Right cardiac atrium (tissue), 5 donors: ENCODE measurements around the gene DNAJA1. TPM values are rescaled to one million over a fixed set of nuclear protein-coding genes. Genes with fewer than 3 reads are reported as not detected.
A peak's percentile ranks its signal among the peaks of the same experiment; 100 is the strongest.
"Not testable (repeated sequence)": the region's sequence is repeated elsewhere in the genome, so short reads cannot be mapped to it uniquely, and the experiment has no call there.

Experiments used
- ATAC-seq, 2 donors: fragments of 200-7000 bp; cut with Tn5 transposase; one replicate each; pipeline versions ENCODE4 v1.8.0 to v1.9.1; 2020; ENCODE audit warnings: moderate library complexity in 2 of 2, mild to moderate bottlenecking in 1 of 2
- DNase-seq, 3 donors: peaks; one replicate each; pipeline ENCODE4 v3.0.0-alpha.2; 2020
- H3K27ac ChIP-seq: one replicate; pipeline ENCODE4 v1.5.1; 2013; ENCODE audit warnings: mild to moderate bottlenecking, low read length, control low read depth, moderate library complexity
- H3K27me3 ChIP-seq: one replicate; pipeline ENCODE4 v1.6.1; 2013; ENCODE audit not compliant: control insufficient read depth, insufficient read depth
- H3K4me1 ChIP-seq: one replicate; pipeline ENCODE4 v1.6.1; 2013; ENCODE audit warnings: low read length; ENCODE audit not compliant: control insufficient read depth, insufficient read depth
- H3K4me3 ChIP-seq: one replicate; pipeline ENCODE4 v1.5.1; 2013; ENCODE audit warnings: low read length, control low read depth
- H3K9me3 ChIP-seq: one replicate; pipeline ENCODE4 v1.6.1; 2013; ENCODE audit warnings: low read length; ENCODE audit not compliant: control insufficient read depth
- WGBS: extraction: QIAGEN DNeasy Blood & Tissue Kit; methylation state at CpG from one replicate; pipeline ENCODE4 v1.1.7; 2013; 5-methylcytosine and 5-hydroxymethylcytosine counted together
- intact Hi-C, 4 donors: fragments of 100-400 bp; cut with DNase I; formaldehyde crosslinking; loops; one replicate each; pipeline versions ENCODE4 v1.11.0 to v1.14.0; 2022 to 2023
- polyA plus RNA-seq: library from polyadenylated mRNA; stranded (reverse); fragments of 200-250 nt; gene quantifications from one replicate; pipeline ENCODE4 v1.2.3, GENCODE V29; 2013
- total RNA-seq, 4 donors: library from RNA; stranded (reverse); fragmentation: NEBNext Ultra II Directional; extraction: Animal tissue kit (Norgen Biotek cat#: 25700); gene quantifications; one replicate each; pipeline ENCODE4 v1.2.1, GENCODE V29; 2021
- donor health status: healthy with polysubstance abuse.
- donor health status: DM: no; HTN: yes; CAD: no.
- donor health status: DM: no; HTN: no; CAD: no.
- donor health status: DM: no; HTN: yes; CAD: no; lungs with severe emphysema.
- donor health status: DM: yes; HTN: yes; CAD: no.

DNAJA1 gene
- total and polyA plus RNA-seq, 5 donors: 63.7 to 119 (median 79.1) TPM

- Histone ChIP-seq H3K4me3 (no peak overlapping the region), H3K27me3 (no peaks in the 10 kb centered on the region), H3K4me1 (no peaks in the 10 kb centered on the region), H3K9me3 (no peaks in the 10 kb centered on the region), H3K27ac (no peak overlapping the region)
- WGBS: 57% methylated on average over 8 of the region's 8 CpGs
- intact Hi-C loops: loop anchor here in 3 of 4 donors (5.0 kb wide), 3 partner anchors 85 to 145 kb away; partner anchors contain the start of gene B4GALT1 (in 1 of the 3)
- ATAC-seq (peak in 1 of 2 donors; percentile 44), DNase-seq (peak in 1 of 3 donors; percentile 52)
Measured at GRCh38 chr9:33082538-33083326, 57.7 kb downstream of the DNAJA1 start.

- H3K4me3 ChIP-seq, ATAC-seq, H3K27me3 ChIP-seq, H3K27ac ChIP-seq, intact Hi-C loops, DNase-seq, H3K9me3 ChIP-seq, H3K4me1 ChIP-seq: not testable (repeated sequence)
- WGBS: 90% methylated on average over 9 of the region's 9 CpGs
Measured at GRCh38 chr9:33085672-33086071, 60.6 kb downstream of the DNAJA1 start.

Other genes starting within 250 kb of the DNAJA1 start
- gene TMEM215, start 241.7 kb upstream of the DNAJA1 start, total RNA-seq: under 1 TPM in 2 of 4 donors, not detected in 2; 0.11 to 0.29 TPM
- 0.07 TPM for gene TMEM215, start 241.7 kb upstream of the DNAJA1 start, polyA plus RNA-seq
- 10 to 100 TPM; 15.7 to 16.8 (median 16.3) TPM for gene APTX, start 23.6 kb upstream of the DNAJA1 start, total RNA-seq
- 17.1 TPM for gene APTX, start 23.6 kb upstream of the DNAJA1 start, polyA plus RNA-seq
- 10 to 100 TPM; 16.6 to 17.3 (median 17.0) TPM for gene SMU1, start 51.4 kb downstream of the DNAJA1 start, total RNA-seq
- 9.4 TPM for gene SMU1, start 51.4 kb downstream of the DNAJA1 start, polyA plus RNA-seq
- 100 to 1,000 TPM in 1 of 4 donors, 10 to 100 TPM in 3; 44.0 to 137 (median 58.3) TPM for gene B4GALT1, start 142.1 kb downstream of the DNAJA1 start, total RNA-seq
- gene B4GALT1, start 142.1 kb downstream of the DNAJA1 start, polyA plus RNA-seq: 24.7 TPM
- gene SPINK4, start 214.9 kb downstream of the DNAJA1 start, total RNA-seq: not detected
- gene SPINK4, start 214.9 kb downstream of the DNAJA1 start, polyA plus RNA-seq: not detected
- 100 to 1,000 TPM; 199 to 229 (median 206) TPM for gene BAG1, start 239.4 kb downstream of the DNAJA1 start, total RNA-seq
- gene BAG1, start 239.4 kb downstream of the DNAJA1 start, polyA plus RNA-seq: 222 TPM
- 10 to 100 TPM; 46.7 to 56.1 (median 52.1) TPM for gene CHMP5, start 239.8 kb downstream of the DNAJA1 start, total RNA-seq
- 56.7 TPM for gene CHMP5, start 239.8 kb downstream of the DNAJA1 start, polyA plus RNA-seq